SK-N-SH (cell line): ENCODE measurements around the gene MREG. TPM values are rescaled to one million over a fixed set of nuclear protein-coding genes. Genes with fewer than 3 reads are reported as not detected.

ENCODE experiments used
- CTCF ChIA-PET: fragments of 300-600, 350-600 bp; formaldehyde crosslinking; extraction: SDS; loops from one replicate; lab custom pipeline; 2021; lab: Yijun Ruan, JAX
- POLR2A ChIA-PET: fragments of 350-600 bp; sonication (Branson Sonifier 250); formaldehyde crosslinking; extraction: SDS; loops from one replicate; lab custom pipeline; 2020; ENCODE audit warnings: antibody characterized with exemption, inconsistent platforms; lab: Yijun Ruan, JAX
- DNase-seq: peaks from one replicate; pipeline ENCODE4 v3.0.0; 2012
- H2AFZ ChIP-seq: fragments of 200-600 bp; sonication (generic); 2 replicates; pipeline ENCODE4 v1.8.1; 2016; ENCODE audit warnings: antibody characterized with exemption, mild to moderate bottlenecking, low read depth
- H3F3A ChIP-seq: fragments of 200-600 bp; sonication (generic); replicated peaks from 2 replicates; pipeline ENCODE3; 2016; ENCODE audit warnings: antibody characterized with exemption, mild to moderate bottlenecking; ENCODE audit not compliant: insufficient read depth
- H3K27ac ChIP-seq, 2 experiments: fragments of 200-500 bp in 1 of 2; fragments of 200-600 bp in 1 of 2; sonication (Bioruptor generic) in 1 of 2; sonication (generic), shearing (Covaris generic) in 1 of 2; 2 replicates each; pipeline versions ENCODE4 v1.5.1 to v1.6.1; 2014 to 2016; ENCODE audit warnings: low read depth in 2 of 2, inconsistent platforms in 1 of 2, low read length in 1 of 2, mild to moderate bottlenecking in 1 of 2, mixed read lengths in 1 of 2
- H3K27me3 ChIP-seq: fragments of 200-600 bp; sonication (generic), shearing (Covaris generic); 2 replicates; pipeline ENCODE4 v1.6.1; 2016; ENCODE audit warnings: mixed run types; ENCODE audit not compliant: insufficient read depth
- H3K36me3 ChIP-seq, 2 experiments: fragments of 200-500 bp in 1 of 2; fragments of 200-600 bp in 1 of 2; sonication (Bioruptor generic) in 1 of 2; sonication (generic) in 1 of 2; replicated peaks in 1 of 2; 2 replicates each; pipeline versions ENCODE3 to v1.5.1; 2014 to 2016; ENCODE audit warnings: low read length in 1 of 2, mild to moderate bottlenecking in 1 of 2; ENCODE audit not compliant: insufficient read depth in 2 of 2, control insufficient read depth in 1 of 2
- H3K4me1 ChIP-seq, 2 experiments: fragments of 200-500 bp in 1 of 2; fragments of 200-600 bp in 1 of 2; sonication (Bioruptor generic) in 1 of 2; sonication (generic), shearing (Covaris generic) in 1 of 2; 2 replicates each; pipeline versions ENCODE4 v1.5.1 to v1.6.1; 2014 to 2016; ENCODE audit warnings: low read depth in 1 of 2, low read length in 1 of 2, mixed run types in 1 of 2; ENCODE audit not compliant: insufficient read depth in 2 of 2, control insufficient read depth in 1 of 2
- H3K4me2 ChIP-seq: fragments of 200-600 bp; sonication (generic), shearing (Covaris generic); 2 replicates; pipeline ENCODE4 v1.6.1; 2017; ENCODE audit warnings: mixed run types
- H3K4me3 ChIP-seq, 2 experiments: fragments of 200-500 bp in 1 of 2; fragments of 200-600 bp in 1 of 2; sonication (Bioruptor generic) in 1 of 2; sonication (generic), shearing (Covaris generic) in 1 of 2; 2 replicates each; pipeline versions ENCODE4 v1.5.1 to v1.8.1; 2014 to 2016; ENCODE audit warnings: low read depth in 2 of 2, inconsistent platforms in 1 of 2, low read length in 1 of 2, mild to moderate bottlenecking in 1 of 2, mixed read lengths in 1 of 2, moderate library complexity in 1 of 2
- H3K79me2 ChIP-seq: fragments of 200-600 bp; sonication (generic); 2 replicates; pipeline ENCODE4 v1.8.1; 2017; ENCODE audit warnings: mild to moderate bottlenecking; ENCODE audit not compliant: insufficient read depth
- H3K9ac ChIP-seq: fragments of 200-600 bp; sonication (generic); 2 replicates; pipeline ENCODE4 v1.6.1; 2017; ENCODE audit warnings: mixed run types
- H3K9me2 ChIP-seq: fragments of 200-600 bp; sonication (generic); 2 replicates; pipeline ENCODE4 v1.6.1; 2017; ENCODE audit warnings: mixed run types
- H3K9me3 ChIP-seq: fragments of 200-600 bp; sonication (generic); 2 replicates; pipeline ENCODE4 v1.6.1; 2017; ENCODE audit warnings: mixed run types, mild to moderate bottlenecking, moderate library complexity
- H4K20me1 ChIP-seq: fragments of 200-600 bp; sonication (generic); 2 replicates; pipeline ENCODE4 v1.6.1; 2017; ENCODE audit warnings: mild to moderate bottlenecking, mixed run types; ENCODE audit not compliant: insufficient read depth
- WGBS: methylation state at CpG from one replicate; pipeline ENCODE4 v1.1.6; 2017; ENCODE audit warnings: low lambda C conversion rate; 5-methylcytosine and 5-hydroxymethylcytosine counted together
- polyA plus RNA-seq, 3 experiments: library from polyadenylated mRNA; depleted of rRNA; stranded (reverse); fragments of >200 nt; gene quantifications; 2 replicates each; pipeline ENCODE4 v1.2.3, GENCODE V29; 2012
- TF ChIP-seq, protein P1 (sequence below): IDR thresholded peaks from 2 replicates; pipeline ENCODE4 v1.4.0; 2012; ENCODE audit warnings: low read depth

MREG gene
- polyA plus RNA-seq, 1 of the 3 experiments (the other 2 are of a cell fraction), result 2.5 TPM

DNA sequence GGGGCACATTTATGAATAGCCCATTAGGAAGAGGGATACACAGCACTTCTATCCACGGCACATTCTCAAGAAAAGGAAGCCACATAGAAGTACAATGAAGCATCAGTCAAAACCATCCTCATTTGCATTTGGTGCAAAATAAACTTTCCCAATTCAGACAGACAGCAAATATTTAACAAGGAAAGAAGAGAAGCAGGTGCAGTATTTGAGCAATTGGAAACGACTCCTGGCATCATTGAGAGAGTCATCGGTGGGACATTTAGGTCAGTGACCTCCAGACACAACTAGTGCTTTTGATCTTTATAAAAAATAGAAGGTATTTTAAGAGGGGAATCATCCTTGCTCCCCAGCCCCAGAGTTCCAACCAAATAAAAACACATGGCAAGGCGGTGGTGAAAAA lies 118.0 kb downstream of the MREG start:
- Histone ChIP-seq H3K9me2 (no peaks in the 10 kb centered on the region), H3K27me3 (no peaks in the 10 kb centered on the region), H3K9ac (no peak overlapping the region), H4K20me1 (no peaks in the 10 kb centered on the region), H2AFZ (no peak overlapping the region), H3K4me3 (no peak overlapping the region), H3K9me3 (no peaks in the 10 kb centered on the region), H3K4me1 (peaks cover 0 to 2% of the 10 kb centered on the region in 2 experiments; a peak in 1 of 4 replicates), H3K36me3 (no peaks in the 10 kb centered on the region), H3K27ac (no peak overlapping the region), H3F3A (no peaks in the 10 kb centered on the region), H3K4me2 (no peak overlapping the region), H3K79me2 (no peaks in the 10 kb centered on the region)
- POLR2A ChIA-PET, result interaction anchor here (0.6 kb wide), 1 partner anchor 26 kb away, joined by 3 read pairs; no protein-coding TSS in a partner anchor
- CTCF ChIA-PET, result no interaction called here
- 88% methylated on average over 4 of the region's 4 CpGs for WGBS
- TF ChIP-seq, protein P1, sequence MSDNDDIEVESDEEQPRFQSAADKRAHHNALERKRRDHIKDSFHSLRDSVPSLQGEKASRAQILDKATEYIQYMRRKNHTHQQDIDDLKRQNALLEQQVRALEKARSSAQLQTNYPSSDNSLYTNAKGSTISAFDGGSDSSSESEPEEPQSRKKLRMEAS, result no peak
- DNase-seq, result no peak

Other genes starting within 250 kb of the MREG start
- 18.6 and 20.9 TPM in 2 replicates for gene PECR, start 68.3 kb upstream of the MREG start, polyA plus RNA-seq (2012; rRNA removed)
- gene TMEM169, start 68.4 kb upstream of the MREG start, polyA plus RNA-seq (2012; rRNA removed), result 0.30 and 0.47 TPM in 2 replicates
- gene XRCC5, start 95.8 kb upstream of the MREG start, polyA plus RNA-seq (2012; rRNA removed), result 125 and 167 TPM in 2 replicates